Mucosa of descending colon (tissue), 3 donors: ENCODE data around the gene SCFD2. TPM values are rescaled to one million over a fixed set of nuclear protein-coding genes. Genes with fewer than 3 reads are reported as not detected.
"Not testable (repeated sequence)": the region's sequence is repeated elsewhere in the genome, so short reads cannot be mapped to it uniquely, and the experiment has no call there.

Experiments used
- ATAC-seq: fragments of 200-7000 bp; cut with Tn5 transposase; one replicate; pipeline ENCODE4 v1.9.1; 2020; ENCODE audit warnings: mild to moderate bottlenecking, moderate library complexity
- DNase-seq, 3 donors: peaks; one replicate each; pipeline ENCODE4 v3.0.0-alpha.2; 2020
- H3K36me3 ChIP-seq: fragments of 200-600 bp; one replicate; pipeline ENCODE4 v1.8.0; 2021; ENCODE audit warnings: low read depth, mild to moderate bottlenecking
- H3K4me1 ChIP-seq: fragments of 200-600 bp; one replicate; pipeline ENCODE4 v1.8.0; 2021; ENCODE audit warnings: low read depth, mild to moderate bottlenecking
- H3K4me3 ChIP-seq: fragments of 200-600 bp; one replicate; pipeline ENCODE4 v1.8.0; 2021; ENCODE audit warnings: mild to moderate bottlenecking
- H3K9me3 ChIP-seq: fragments of 200-600 bp; one replicate; pipeline ENCODE4 v1.8.0; 2021; ENCODE audit warnings: mild to moderate bottlenecking
- CTCF ChIP-seq: fragments of 200-600 bp; IDR thresholded peaks from one replicate; pipeline ENCODE4 v1.8.0; 2022; ENCODE audit warnings: antibody characterized with exemption, mild to moderate bottlenecking
- intact Hi-C, 2 donors: fragments of 100-400 bp; cut with DNase I in 1 of 2; cut with micrococcal nuclease in 1 of 2; formaldehyde crosslinking; loops; one replicate each; pipeline versions ENCODE4 v1.11.0 to v1.11.1; 2022; cut with DNase I, micrococcal nuclease
- total RNA-seq, 3 donors: library from RNA; stranded (reverse); fragmentation: NEBNext Ultra II Directional in 2 of 3; extraction: Animal tissue kit (Norgen Biotek cat#: 25700) in 2 of 3; gene quantifications; one replicate each; pipeline versions ENCODE4 v1.2.1 to v1.2.4, GENCODE V29; 2021 to 2023
- donor health status: DM: no; HTN: no; CAD: no; lungs with moderate emphysema.
- donor health status: DM: no; HTN: no; CAD: no.
- donor health status: DM: no; HTN: yes; CAD: no.

The SCFD2 gene
- total RNA-seq, 3 donors from 2014 or later: 11.7 to 17.2 (median 16.0) TPM

DNA sequence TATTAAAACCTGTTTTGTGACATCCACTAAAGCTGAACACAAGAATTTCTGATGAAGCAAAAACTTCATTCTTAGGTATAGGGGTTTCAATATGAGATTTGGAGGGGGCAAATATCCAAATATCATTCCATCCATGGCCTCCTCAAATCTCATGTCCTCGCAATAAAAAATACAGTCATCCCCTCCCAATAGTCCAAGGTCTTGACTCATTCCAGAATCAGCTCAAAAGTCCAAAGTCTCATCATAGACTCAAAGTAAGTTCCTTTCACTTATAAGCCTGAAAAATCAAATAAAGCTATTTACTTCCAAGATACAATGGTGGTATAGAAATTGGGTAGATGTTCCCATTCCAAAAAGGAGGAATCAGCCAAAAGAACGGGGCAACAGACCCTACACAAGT lies 213.4 kb downstream of the SCFD2 start:
- Histone ChIP-seq H3K36me3 (no peaks in the 10 kb centered on the region), H3K4me3 (no peak overlapping the region), H3K9me3 (no peaks in the 10 kb centered on the region), H3K4me1 (peaks cover 4% of the 10 kb centered on the region)
- DNase-seq: no peak
- TF ChIP-seq CTCF: no peak
- intact Hi-C loops: no loop called here
- no peak for ATAC-seq

DNA sequence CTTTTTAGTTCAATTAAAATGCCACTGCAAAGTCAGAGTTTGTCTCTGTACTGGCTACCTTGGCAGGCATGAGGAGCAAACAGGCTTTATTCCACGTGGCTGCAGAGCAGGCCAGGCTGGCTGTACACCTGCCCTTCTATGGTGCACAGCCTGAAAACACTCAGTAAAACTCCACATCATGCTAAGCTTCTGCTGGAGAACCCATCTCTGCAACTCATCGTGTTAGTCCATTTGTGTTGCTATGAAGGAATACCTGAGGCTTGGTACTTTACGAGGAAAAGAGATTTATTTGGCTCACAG lies 214.4 kb downstream of the SCFD2 start:
- H3K36me3 ChIP-seq: no peaks in the 10 kb centered on the region
- ATAC-seq: no peak
- H3K4me3 ChIP-seq: no peak overlapping the region

GRCh38 chr4:53150631-53151488 lies 215.0 kb downstream of the SCFD2 start:
- DNase-seq (no peak), ATAC-seq (peak; percentile 30)
- peaks cover 4% of the 10 kb centered on the region for H3K4me1 ChIP-seq
- intact Hi-C loops: no loop called here
- H3K4me3 ChIP-seq: no peak overlapping the region
- no peaks in the 10 kb centered on the region for H3K36me3 ChIP-seq
- H3K9me3 ChIP-seq: no peaks in the 10 kb centered on the region
- no peak for TF ChIP-seq CTCF

More for the DNA sequence above, 214.4 kb downstream of the SCFD2 start:
- intact Hi-C loops: no loop called here
- DNase-seq: no peak
- TF ChIP-seq CTCF: no peak
- Histone ChIP-seq H3K4me1 (peaks cover 4% of the 10 kb centered on the region), H3K9me3 (no peaks in the 10 kb centered on the region)

DNA sequence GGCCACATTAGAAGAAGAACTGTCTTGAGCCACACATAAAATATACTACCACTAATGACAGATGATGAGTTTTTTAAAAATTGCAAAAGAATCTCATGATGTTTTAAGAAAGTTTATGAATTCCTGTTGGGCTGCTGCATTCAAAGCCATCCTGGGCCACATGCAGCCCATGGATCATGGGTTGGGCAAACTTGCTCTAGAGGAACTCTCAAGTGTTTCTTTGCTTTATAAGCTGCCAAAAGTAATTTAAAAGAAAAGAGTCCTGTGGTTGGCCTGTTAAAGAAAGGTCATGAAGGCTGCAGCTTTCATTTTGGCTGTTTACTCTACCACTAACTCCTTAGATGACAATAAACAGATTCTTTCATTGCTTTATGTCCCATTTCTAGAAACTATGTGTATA lies 218.2 kb downstream of the SCFD2 start:
- TF ChIP-seq CTCF: no peak
- Histone ChIP-seq H3K9me3 (no peaks in the 10 kb centered on the region), H3K4me3 (no peak overlapping the region), H3K36me3 (no peaks in the 10 kb centered on the region), H3K4me1 (peaks cover 4% of the 10 kb centered on the region)
- DNase-seq (no peak), ATAC-seq (no peak)
- intact Hi-C loops: no loop called here

DNA sequence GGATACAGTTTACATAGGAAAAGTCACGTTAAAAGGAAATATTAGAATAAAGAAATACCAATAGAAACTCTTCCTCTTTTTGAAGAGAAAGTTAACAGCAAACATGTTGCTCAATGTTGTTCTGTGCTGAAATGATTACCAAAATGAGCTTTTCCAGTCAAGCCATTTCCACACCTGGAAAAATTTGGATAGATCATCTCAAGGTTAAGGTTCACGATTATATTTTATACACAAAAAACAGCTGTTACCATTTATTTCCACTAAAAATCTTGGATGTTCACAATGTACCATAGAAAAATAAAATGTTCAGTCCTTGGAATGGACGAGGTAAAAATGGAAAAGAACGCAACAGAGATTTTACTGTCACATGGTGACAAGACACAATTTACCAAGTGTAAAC lies 218.7 kb downstream of the SCFD2 start:
- ATAC-seq: no peak
- no peak overlapping the region for H3K4me3 ChIP-seq
- intact Hi-C loops: no loop called here
- H3K4me1 ChIP-seq: peaks cover 4% of the 10 kb centered on the region
- no peak for DNase-seq
- no peak for TF ChIP-seq CTCF
- H3K36me3 ChIP-seq: no peaks in the 10 kb centered on the region
- H3K9me3 ChIP-seq: no peaks in the 10 kb centered on the region

DNA sequence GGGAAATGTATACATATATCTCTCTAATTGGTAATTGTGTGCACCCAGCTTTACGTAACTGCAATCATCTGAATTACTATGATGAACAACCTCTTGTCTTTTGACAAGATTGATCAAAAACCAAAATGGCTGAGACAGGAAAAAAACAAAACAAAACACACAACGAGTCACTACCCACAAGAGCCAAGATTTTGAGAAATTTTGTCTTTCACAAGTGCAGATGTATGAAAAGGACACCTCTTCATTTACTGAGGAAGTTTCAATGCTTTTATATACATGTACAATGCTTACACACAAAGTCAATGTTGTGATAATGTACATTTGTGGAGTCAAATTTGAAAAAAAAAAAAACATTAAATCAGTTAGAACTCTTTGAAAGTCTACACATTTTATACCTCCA lies 224.6 kb downstream of the SCFD2 start:
- DNase-seq (no peak), ATAC-seq (no peak)
- Histone ChIP-seq H3K4me3 (no peak overlapping the region), H3K9me3 (no peaks in the 10 kb centered on the region), H3K4me1 (no peaks in the 10 kb centered on the region), H3K36me3 (no peaks in the 10 kb centered on the region)
- intact Hi-C loops: no loop called here
- no peak for TF ChIP-seq CTCF

DNA sequence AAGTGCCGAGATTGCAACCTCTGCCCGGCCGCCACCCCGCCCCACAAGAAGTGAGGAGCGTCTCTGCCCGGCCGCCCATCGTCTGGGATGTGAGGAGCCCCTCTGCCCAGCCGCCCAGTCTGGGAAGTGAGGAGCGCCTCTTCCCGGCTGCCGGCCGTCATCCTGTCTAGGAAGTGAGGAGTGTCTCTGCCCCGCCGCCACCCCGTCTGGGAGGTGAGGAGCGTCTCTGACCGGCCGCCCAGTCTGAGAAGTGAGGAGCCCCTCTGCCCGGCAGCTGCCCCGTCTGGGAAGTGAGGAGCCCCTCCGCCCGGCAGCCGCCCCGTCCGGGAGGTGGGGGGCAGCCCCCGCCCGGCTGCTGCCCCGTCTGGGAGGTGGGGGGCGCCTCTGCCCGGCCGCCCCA lies 226.6 kb downstream of the SCFD2 start:
- ATAC-seq, H3K4me1 ChIP-seq, intact Hi-C loops, H3K36me3 ChIP-seq, H3K9me3 ChIP-seq, H3K4me3 ChIP-seq: not testable (repeated sequence)
- peak in 1 of 3 donors; percentile 33 for DNase-seq
